Tibial nerve (tissue), 4 donors: ENCODE measurements around the gene MSI2. TPM values are rescaled to one million over a fixed set of nuclear protein-coding genes. Genes with fewer than 3 reads are reported as not detected.
A peak's percentile ranks its signal among the peaks of the same experiment; 100 is the strongest.

ENCODE experiments used
- DNase-seq, 2 donors: peaks; one replicate each; pipeline ENCODE4 v3.0.0-alpha.2; 2019; ENCODE audit warnings: low spot score in 2 of 2
- H3K27ac ChIP-seq, 4 donors: fragments of 200-600 bp; sonication (generic) in 3 of 4; one replicate each; pipeline ENCODE4 v1.5.1; 2017 to 2019; ENCODE audit warnings: mild to moderate bottlenecking in 1 of 4
- H3K27me3 ChIP-seq, 2 donors: fragments of 200-600 bp; sonication (generic) in 1 of 2; one replicate each; pipeline versions ENCODE4 v1.5.1 to v1.6.0; 2017 to 2019
- H3K36me3 ChIP-seq, 3 donors: fragments of 200-600 bp; sonication (generic); one replicate each; pipeline ENCODE4 v1.5.1; 2018 to 2019
- H3K4me1 ChIP-seq, 4 donors: fragments of 200-600 bp; sonication (generic) in 3 of 4; one replicate each; pipeline ENCODE4 v1.5.1; 2017 to 2019
- H3K4me3 ChIP-seq, 4 donors: fragments of 200-600 bp; sonication (generic) in 3 of 4; one replicate each; pipeline ENCODE4 v1.5.1; 2017 to 2019; ENCODE audit warnings: mild to moderate bottlenecking in 1 of 4, moderate library complexity in 1 of 4
- H3K9me3 ChIP-seq, 4 donors: fragments of 200-600 bp; sonication (generic) in 3 of 4; one replicate each; pipeline ENCODE4 v1.5.1; 2017 to 2019
- CTCF ChIP-seq, 5 experiments: fragments of 200-600 bp in 3 of 5; fragments of 450-650 bp in 2 of 5; sonication (generic) in 3 of 5; IDR thresholded peaks; one replicate each; pipeline ENCODE4 v1.5.1; 2016 to 2019; ENCODE audit warnings: antibody characterized with exemption in 5 of 5, mild to moderate bottlenecking in 3 of 5, moderate library complexity in 2 of 5
- EP300 ChIP-seq, 2 donors: sonication (generic); formaldehyde crosslinking; IDR thresholded peaks; one replicate each; pipeline ENCODE4 v1.6.1; 2017; ENCODE audit warnings: antibody characterized with exemption in 2 of 2, mild to moderate bottlenecking in 1 of 2
- POLR2A ChIP-seq, 2 donors: fragments of 450-650 bp; IDR thresholded peaks; one replicate each; pipeline ENCODE4 v1.6.1; 2017; ENCODE audit warnings: antibody characterized with exemption in 2 of 2, mild to moderate bottlenecking in 2 of 2, moderate library complexity in 2 of 2
- WGBS, 2 donors: methylation state at CpG; one replicate each; pipeline ENCODE4 v1.1.5; 2018; 5-methylcytosine and 5-hydroxymethylcytosine counted together
- total RNA-seq, 4 donors: library from RNA; depleted of rRNA; stranded (reverse); fragments of >200 nt; gene quantifications; one replicate each; pipeline ENCODE4 v1.1.0, GENCODE V29; 2016

The MSI2 gene
- total RNA-seq, 4 donors from 2014 or later: 11.5 to 18.3 (median 14.2) TPM

GRCh38 chr17:57699751-57700219 is 443.5 kb downstream of the MSI2 start:
- peaks cover 0 to 9% (median 0%) of the 10 kb centered on the region in 4 donors for H3K9me3 ChIP-seq
- no peaks in the 10 kb centered on the region for H3K4me1 ChIP-seq
- H3K27ac ChIP-seq: no peak overlapping the region
- no peaks in the 10 kb centered on the region for H3K36me3 ChIP-seq
- TF ChIP-seq POLR2A (IDR thresholded peaks at IDR 0.05) (no peak), EP300 (IDR thresholded peaks at IDR 0.05) (no peak), CTCF (IDR thresholded peaks at IDR 0.05) (no peak)
- WGBS, 2 donors: 54 to 61% methylated on average over 9 of the region's 9 CpGs
- peak in 1 of 2 donors; percentile 7 for DNase-seq
- peaks cover 0 to 7% of the 10 kb centered on the region in 2 donors for H3K27me3 ChIP-seq
- no peak overlapping the region for H3K4me3 ChIP-seq

GRCh38 chr17:57701124-57701523 is 444.8 kb downstream of the MSI2 start:
- WGBS, 2 donors: 83 to 87% methylated on average over 5 of the region's 5 CpGs
- no peaks in the 10 kb centered on the region for H3K4me1 ChIP-seq
- no peak overlapping the region for H3K4me3 ChIP-seq
- no peaks in the 10 kb centered on the region for H3K36me3 ChIP-seq
- H3K9me3 ChIP-seq: no peaks in the 10 kb centered on the region
- peaks cover 0 to 7% of the 10 kb centered on the region in 2 donors for H3K27me3 ChIP-seq
- DNase-seq: no peak
- TF ChIP-seq POLR2A (IDR thresholded peaks at IDR 0.05) (no peak), EP300 (IDR thresholded peaks at IDR 0.05) (no peak), CTCF (IDR thresholded peaks at IDR 0.05) (no peak)
- H3K27ac ChIP-seq: no peak overlapping the region

GRCh38 chr17:57703273-57703672 is 446.9 kb downstream of the MSI2 start:
- 95% methylated on average over 1 of the region's 1 CpG for WGBS, 2 donors
- no peak overlapping the region for H3K4me3 ChIP-seq
- no peaks in the 10 kb centered on the region for H3K36me3 ChIP-seq
- H3K9me3 ChIP-seq: no peaks in the 10 kb centered on the region
- peaks cover 0 to 7% of the 10 kb centered on the region in 2 donors for H3K27me3 ChIP-seq
- no peak for DNase-seq
- no peak overlapping the region for H3K27ac ChIP-seq
- no peaks in the 10 kb centered on the region for H3K4me1 ChIP-seq
- TF ChIP-seq EP300 (IDR thresholded peaks at IDR 0.05) (no peak), POLR2A (IDR thresholded peaks at IDR 0.05) (no peak), CTCF (IDR thresholded peaks at IDR 0.05) (no peak)

- no peaks in the 10 kb centered on the region for H3K36me3 ChIP-seq
- TF ChIP-seq POLR2A (IDR thresholded peaks at IDR 0.05) (no peak), CTCF (IDR thresholded peaks at IDR 0.05) (no peak)
- H3K27me3 ChIP-seq: peaks cover 0 to 9% of the 10 kb centered on the region in 2 donors
- no peaks in the 10 kb centered on the region for H3K9me3 ChIP-seq
- H3K4me3 ChIP-seq: no peak overlapping the region
- H3K27ac ChIP-seq: no peak overlapping the region
- no peak for DNase-seq
- H3K4me1 ChIP-seq: no peaks in the 10 kb centered on the region
- WGBS, 2 donors: 91 to 100% methylated on average over 1 of the region's 1 CpG
Observed at GRCh38 chr17:57704448-57704847, 448.1 kb downstream of the MSI2 start.

- TF ChIP-seq POLR2A (IDR thresholded peaks at IDR 0.05) (no peak), CTCF (IDR thresholded peaks at IDR 0.05) (no peak), EP300 (IDR thresholded peaks at IDR 0.05) (no peak)
- Histone ChIP-seq H3K4me1 (no peaks in the 10 kb centered on the region), H3K4me3 (no peak overlapping the region), H3K36me3 (no peaks in the 10 kb centered on the region), H3K27me3 (peaks cover 0 to 5% of the 10 kb centered on the region in 2 donors), H3K27ac (no peak overlapping the region), H3K9me3 (no peaks in the 10 kb centered on the region)
- WGBS, 2 donors: 51 to 57% methylated on average over 12 of the region's 12 CpGs
- DNase-seq: no peak
Observed at GRCh38 chr17:57705921-57706695, 449.8 kb downstream of the MSI2 start.
